ENCODE data around the gene PSMD3. TPM values are rescaled to one million over a fixed set of nuclear protein-coding genes. Genes with fewer than 3 reads are reported as not detected.

The PSMD3 gene
- polyA plus RNA-seq, 1 donor (not counting 4 experiments of a cell fraction or from before 2014, with no cell fraction given), result 108 TPM

DNA sequence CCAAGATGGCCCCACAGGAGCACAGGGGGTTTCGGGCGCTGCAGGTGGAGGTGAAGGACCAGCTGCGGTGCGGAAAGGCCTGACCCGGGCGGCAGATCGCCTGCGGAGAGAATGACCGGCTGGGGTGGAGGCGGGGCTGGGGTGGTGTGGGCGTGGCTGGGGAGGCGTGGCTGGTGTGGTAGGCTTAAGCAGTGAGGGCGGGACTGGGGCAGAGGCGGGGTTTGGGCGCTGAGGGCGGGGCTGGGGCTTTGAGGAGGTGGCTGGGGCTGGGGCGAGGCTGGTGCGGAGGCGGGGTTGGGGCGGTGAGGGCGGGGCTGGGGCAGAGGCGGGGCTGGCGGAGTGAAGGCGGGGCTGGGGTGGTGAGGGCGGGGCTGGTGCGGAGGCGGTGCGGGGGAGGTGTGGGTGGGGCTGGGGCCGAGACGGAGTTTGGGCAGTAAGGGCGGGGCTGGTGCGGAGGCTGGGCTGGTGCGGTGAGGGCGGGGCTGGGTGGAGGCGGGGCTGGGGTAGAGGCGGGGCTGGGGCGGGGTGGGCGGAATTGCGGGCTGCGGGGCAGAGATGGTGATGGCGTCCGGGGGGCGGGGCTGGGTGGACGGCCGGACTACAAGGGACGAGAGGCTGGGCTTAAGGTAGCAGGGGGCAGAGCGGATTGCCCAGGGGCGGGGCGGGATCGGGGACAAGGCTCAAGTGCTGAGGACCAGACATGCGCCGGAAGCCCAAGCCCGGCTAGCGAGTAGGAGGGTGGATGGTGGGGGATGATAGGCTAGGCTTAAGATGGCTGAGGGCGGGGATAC is 27.7 kb upstream of the PSMD3 start:
- TF ChIP-seq, protein P1, sequence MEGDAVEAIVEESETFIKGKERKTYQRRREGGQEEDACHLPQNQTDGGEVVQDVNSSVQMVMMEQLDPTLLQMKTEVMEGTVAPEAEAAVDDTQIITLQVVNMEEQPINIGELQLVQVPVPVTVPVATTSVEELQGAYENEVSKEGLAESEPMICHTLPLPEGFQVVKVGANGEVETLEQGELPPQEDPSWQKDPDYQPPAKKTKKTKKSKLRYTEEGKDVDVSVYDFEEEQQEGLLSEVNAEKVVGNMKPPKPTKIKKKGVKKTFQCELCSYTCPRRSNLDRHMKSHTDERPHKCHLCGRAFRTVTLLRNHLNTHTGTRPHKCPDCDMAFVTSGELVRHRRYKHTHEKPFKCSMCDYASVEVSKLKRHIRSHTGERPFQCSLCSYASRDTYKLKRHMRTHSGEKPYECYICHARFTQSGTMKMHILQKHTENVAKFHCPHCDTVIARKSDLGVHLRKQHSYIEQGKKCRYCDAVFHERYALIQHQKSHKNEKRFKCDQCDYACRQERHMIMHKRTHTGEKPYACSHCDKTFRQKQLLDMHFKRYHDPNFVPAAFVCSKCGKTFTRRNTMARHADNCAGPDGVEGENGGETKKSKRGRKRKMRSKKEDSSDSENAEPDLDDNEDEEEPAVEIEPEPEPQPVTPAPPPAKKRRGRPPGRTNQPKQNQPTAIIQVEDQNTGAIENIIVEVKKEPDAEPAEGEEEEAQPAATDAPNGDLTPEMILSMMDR (optimal IDR thresholded peaks at IDR 0.05 in 1 of 3, IDR thresholded peaks at IDR 0.05 in 1 of 3, conservative IDR thresholded peaks at IDR 0.05 in 1 of 3; ENCODE audit: extremely low read depth in 1 of 3, insufficient read depth in 2 of 3, low read length in 3 of 3), result no peak
- TF ChIP-seq EZH2 (IDR thresholded peaks at IDR 0.05; ENCODE audit: low read length), result no peak
- H3K36me3 ChIP-seq (ENCODE audit: control insufficient read depth in 2 of 2, extremely low read depth in 1 of 2, insufficient read depth in 2 of 2, low read length in 2 of 2), result no peaks in the 10 kb centered on the region
- H2AFZ ChIP-seq (ENCODE audit: control insufficient read depth, low read length), result peak overlapping the region; percentile 87
- H3K9ac ChIP-seq (ENCODE audit: control insufficient read depth, extremely low read depth, insufficient read depth, low read length), result peak overlapping the region; percentile 56
- H3K9me3 ChIP-seq (ENCODE audit: control insufficient read depth, low read depth, low read length), result no peaks in the 10 kb centered on the region
- peaks cover 4% of the 10 kb centered on the region for H3K4me1 ChIP-seq (ENCODE audit: control insufficient read depth, extremely low read depth, insufficient read depth, low read length)
- peaks cover 5% of the 10 kb centered on the region for H3K27me3 ChIP-seq (ENCODE audit: control insufficient read depth, extremely low read depth, insufficient read depth, low read length)
- H3K9me1 ChIP-seq (ENCODE audit: control insufficient read depth, extremely low read depth, insufficient read depth, low read length), result no peaks in the 10 kb centered on the region
- no peaks in the 10 kb centered on the region for H3K79me2 ChIP-seq (ENCODE audit: control insufficient read depth, insufficient read depth, low read length)
- FAIRE-seq, result peak; percentile 46
- H4K20me1 ChIP-seq (ENCODE audit: control insufficient read depth, extremely low read depth, insufficient read depth, low read length), result no peaks in the 10 kb centered on the region
- dilution Hi-C loops (cut with MboI; ENCODE audit: extremely low pct_ligation_motif_present, low sequenced_read_pairs), result no loop called here
- H3K27ac ChIP-seq (ENCODE audit: control insufficient read depth, insufficient read depth, low read length), result no peak overlapping the region
- H3K4me3 ChIP-seq (ENCODE audit: control insufficient read depth in 2 of 3, extremely low read depth in 1 of 3, insufficient read depth in 2 of 3, low read depth in 1 of 3, low read length in 3 of 3), result peak overlapping the region; percentile 34 to 67 (median 62)
- peak overlapping the region; percentile 93 for H3K4me2 ChIP-seq (ENCODE audit: control insufficient read depth, extremely low read depth, insufficient read depth, low read depth, low read length)
- DNase-seq (ENCODE audit: low read depth, low spot score), result peak; percentile 79

DNA sequence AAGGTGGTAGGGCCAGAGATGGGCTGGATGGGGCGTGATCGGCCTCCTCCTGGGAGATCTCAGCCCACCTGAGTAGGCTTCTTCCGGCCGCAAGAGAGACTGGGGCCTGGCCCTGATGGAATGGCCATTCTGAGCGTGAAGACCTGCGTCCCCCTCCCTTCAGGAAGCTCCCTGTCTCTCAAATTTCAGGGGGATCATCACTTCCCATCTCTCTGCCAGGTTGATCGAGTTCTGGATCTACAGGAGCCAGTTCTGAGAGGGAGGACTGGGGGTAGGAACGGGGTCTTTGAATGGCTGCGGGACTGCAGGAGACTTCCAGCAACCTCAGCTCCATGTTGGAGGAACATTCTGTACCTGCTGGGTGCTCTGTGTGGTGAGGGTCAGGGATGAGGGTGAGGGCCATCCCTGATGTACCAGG is 27.1 kb upstream of the PSMD3 start:
- H3K9ac ChIP-seq (ENCODE audit: control insufficient read depth, extremely low read depth, insufficient read depth, low read length), result peak overlapping the region; percentile 8
- H3K4me3 ChIP-seq (ENCODE audit: control insufficient read depth in 2 of 3, extremely low read depth in 1 of 3, insufficient read depth in 2 of 3, low read depth in 1 of 3, low read length in 3 of 3), result peak overlapping the region in 2 of 3 experiments; percentile 29 to 32
- dilution Hi-C loops (cut with MboI; ENCODE audit: extremely low pct_ligation_motif_present, low sequenced_read_pairs), result no loop called here
- H3K36me3 ChIP-seq (ENCODE audit: control insufficient read depth in 2 of 2, extremely low read depth in 1 of 2, insufficient read depth in 2 of 2, low read length in 2 of 2), result no peaks in the 10 kb centered on the region
- H3K9me3 ChIP-seq (ENCODE audit: control insufficient read depth, low read depth, low read length), result no peaks in the 10 kb centered on the region
- no peaks in the 10 kb centered on the region for H3K9me1 ChIP-seq (ENCODE audit: control insufficient read depth, extremely low read depth, insufficient read depth, low read length)
- H4K20me1 ChIP-seq (ENCODE audit: control insufficient read depth, extremely low read depth, insufficient read depth, low read length), result no peaks in the 10 kb centered on the region
- no peak overlapping the region for H3K27ac ChIP-seq (ENCODE audit: control insufficient read depth, insufficient read depth, low read length)
- peaks cover 4% of the 10 kb centered on the region for H3K4me1 ChIP-seq (ENCODE audit: control insufficient read depth, extremely low read depth, insufficient read depth, low read length)
- peaks cover 5% of the 10 kb centered on the region for H3K27me3 ChIP-seq (ENCODE audit: control insufficient read depth, extremely low read depth, insufficient read depth, low read length)
- FAIRE-seq (no peak), DNase-seq (ENCODE audit: low read depth, low spot score) (no peak)
- TF ChIP-seq EZH2 (IDR thresholded peaks at IDR 0.05; ENCODE audit: low read length), result no peak
- TF ChIP-seq, protein P1 (optimal IDR thresholded peaks at IDR 0.05 in 1 of 3, IDR thresholded peaks at IDR 0.05 in 1 of 3, conservative IDR thresholded peaks at IDR 0.05 in 1 of 3; ENCODE audit: extremely low read depth in 1 of 3, insufficient read depth in 2 of 3, low read length in 3 of 3), result no peak
- no peaks in the 10 kb centered on the region for H3K79me2 ChIP-seq (ENCODE audit: control insufficient read depth, insufficient read depth, low read length)
- H2AFZ ChIP-seq (ENCODE audit: control insufficient read depth, low read length), result peak overlapping the region; percentile 87
- peak overlapping the region; percentile 69 for H3K4me2 ChIP-seq (ENCODE audit: control insufficient read depth, extremely low read depth, insufficient read depth, low read depth, low read length)
